Pancreas (tissue), 10 donors: Measurements from ENCODE around the gene OSBPL5. TPM values are rescaled to one million over a fixed set of nuclear protein-coding genes. Genes with fewer than 3 reads are reported as not detected.
A peak's percentile ranks its signal among the peaks of the same experiment; 100 is the strongest.

Experiments
- ATAC-seq, 4 donors: fragments of 200-7000 bp; cut with Tn5 transposase; one replicate each; pipeline versions ENCODE4 v1.8.0 to v1.9.1; 2020; ENCODE audit warnings: mild to moderate bottlenecking in 4 of 4, moderate library complexity in 4 of 4
- DNase-seq, 6 donors: peaks; one replicate each; pipeline ENCODE4 v3.0.0-alpha.2; 2020
- FAIRE-seq: peaks from 2 replicates; lab custom pipeline; 2012; peaks lifted over from hg19 to GRCh38; lab: Jason Lieb, UNC
- H3K27ac ChIP-seq, 4 donors: fragments of 200-600 bp; sonication (generic); 1 replicate in 3 of 4; 2 replicates in 1 of 4; pipeline versions ENCODE4 v1.5.0 to v1.8.0; 2020
- H3K27me3 ChIP-seq, 4 donors: fragments of 200-600 bp; one replicate each; pipeline ENCODE4 v1.8.0; 2021
- H3K36me3 ChIP-seq, 3 donors: fragments of 200-600 bp; sonication (generic) in 1 of 3; one replicate each; pipeline versions ENCODE4 v1.5.0 to v1.8.0; 2020 to 2021
- H3K4me1 ChIP-seq, 3 donors: fragments of 200-600 bp; one replicate each; pipeline ENCODE4 v1.8.0; 2021
- H3K4me3 ChIP-seq, 4 donors: fragments of 200-600 bp; sonication (generic) in 2 of 4; one replicate each; pipeline versions ENCODE4 v1.5.0 to v1.8.0; 2020 to 2021
- H3K9me3 ChIP-seq, 4 donors: fragments of 200-600 bp; one replicate each; pipeline ENCODE4 v1.8.0; 2021
- CTCF ChIP-seq, 4 donors: fragments of 200-600 bp; sonication (generic) in 3 of 4; IDR thresholded peaks; one replicate each; pipeline versions ENCODE4 v1.5.0 to v1.8.0; 2021; ENCODE audit warnings: antibody characterized with exemption in 4 of 4
- whole genome bisulfite sequencing, 2 donors: extraction: QIAGEN DNeasy Blood & Tissue Kit; methylation state at CpG; one replicate each; pipeline ENCODE4 v1.1.7; 2013; 5-methylcytosine and 5-hydroxymethylcytosine counted together
- intact Hi-C, 3 donors: fragments of 100-400 bp; cut with DNase I; formaldehyde crosslinking; loops; one replicate each; pipeline versions ENCODE4 v1.11.1 to v1.14.2; 2022
- polyA plus RNA-seq, 2 donors: library from polyadenylated mRNA; stranded (reverse); fragments of 200-250 nt; gene quantifications; one replicate each; pipeline ENCODE4 v1.2.3, GENCODE V29; 2013
- total RNA-seq, 6 donors: library from RNA; stranded (reverse); fragmentation: NEBNext Ultra II Directional in 4 of 6; extraction: Animal tissue kit (Norgen Biotek cat#: 25700) in 4 of 6; gene quantifications; one replicate each; pipeline versions ENCODE4 v1.2.1 to v1.2.4, GENCODE V29; 2021 to 2023
- donor health status: healthy with polysubstance abuse.
- donor health status: DM: no; HTN: no; CAD: no; lungs with moderate emphysema.
- donor health status: DM: no; HTN: no; CAD: no.
- donor health status: control.
- donor health status: control.
- donor health status: Bipolar disorder and iron deficiency.
- donor health status: DM: yes; HTN: yes; CAD: no.
- donor health status: DM: no; HTN: no; CAD: no.
- donor health status: DM: no; HTN: no; CAD: no.
- donor health status: DM: yes; HTN: yes; CAD: no.

The OSBPL5 gene
- total and polyA plus RNA-seq, 8 donors = 9.8 to 16.7 (median 11.8) TPM

- no peak overlapping the region for H3K4me3 ChIP-seq
- intact Hi-C loops = no loop called here
- ATAC-seq = no peak
- no peaks in the 10 kb centered on the region for H3K9me3 ChIP-seq
- FAIRE-seq = no peak
- H3K27me3 ChIP-seq = no peaks in the 10 kb centered on the region
- DNase-seq = peak in 2 of 6 donors; percentile 14 to 44
- no peak for TF ChIP-seq CTCF (IDR thresholded peaks at IDR 0.05)
- H3K4me1 ChIP-seq = peaks cover 0 to 11% (median 6%) of the 10 kb centered on the region in 3 donors
- no peaks in the 10 kb centered on the region for H3K36me3 ChIP-seq
- no peak overlapping the region for H3K27ac ChIP-seq
- 92% methylated on average over 18 of the region's 18 CpGs for WGBS, 2 donors
Measured at GRCh38 chr11:3158131-3158591, 6.9 kb downstream of the OSBPL5 start.

- FAIRE-seq (no peak), DNase-seq (peak in 3 of 6 donors; percentile 22 to 58 (median 52)), ATAC-seq (no peak)
- no peak overlapping the region for H3K4me3 ChIP-seq
- WGBS, 2 donors = 87 to 92% methylated on average over 18 to 22 of the region's 22 CpGs
- H3K27me3 ChIP-seq = no peaks in the 10 kb centered on the region
- no peak overlapping the region for H3K27ac ChIP-seq
- intact Hi-C loops = no loop called here
- peaks cover 0 to 11% (median 6%) of the 10 kb centered on the region in 3 donors for H3K4me1 ChIP-seq
- H3K9me3 ChIP-seq = no peaks in the 10 kb centered on the region
- H3K36me3 ChIP-seq = no peaks in the 10 kb centered on the region
- TF ChIP-seq CTCF (IDR thresholded peaks at IDR 0.05) = no peak
Measured at GRCh38 chr11:3157381-3158130, 7.6 kb downstream of the OSBPL5 start.

- FAIRE-seq (no peak), DNase-seq (peak in 3 of 6 donors; percentile 17 to 60 (median 27)), ATAC-seq (no peak)
- Histone ChIP-seq H3K9me3 (no peaks in the 10 kb centered on the region), H3K4me3 (no peak overlapping the region), H3K36me3 (no peaks in the 10 kb centered on the region), H3K4me1 (peaks cover 0 to 11% (median 6%) of the 10 kb centered on the region in 3 donors), H3K27ac (no peak overlapping the region), H3K27me3 (no peaks in the 10 kb centered on the region)
- no peak for TF ChIP-seq CTCF (IDR thresholded peaks at IDR 0.05)
- WGBS, 2 donors = 76 to 82% methylated on average over 31 of the region's 31 CpGs
- intact Hi-C loops = no loop called here
Measured at GRCh38 chr11:3156661-3157311, 8.3 kb downstream of the OSBPL5 start.

GRCh38 chr11:3156282-3156660 is 8.8 kb downstream of the OSBPL5 start:
- no peak for TF ChIP-seq CTCF (IDR thresholded peaks at IDR 0.05)
- no peak overlapping the region for H3K27ac ChIP-seq
- no peak overlapping the region for H3K4me3 ChIP-seq
- H3K36me3 ChIP-seq = no peaks in the 10 kb centered on the region
- H3K4me1 ChIP-seq = peaks cover 0 to 11% (median 4%) of the 10 kb centered on the region in 3 donors
- no peaks in the 10 kb centered on the region for H3K27me3 ChIP-seq
- intact Hi-C loops = no loop called here
- DNase-seq (peak in 1 of 6 donors; percentile 25), ATAC-seq (no peak), FAIRE-seq (no peak)
- H3K9me3 ChIP-seq = no peaks in the 10 kb centered on the region
- WGBS, 2 donors = 85 to 87% methylated on average over 14 of the region's 14 CpGs
